Measurements from ENCODE around the gene PZP. TPM values are rescaled to one million over a fixed set of nuclear protein-coding genes. Genes with fewer than 3 reads are reported as not detected.

The PZP gene
- total and polyA plus RNA-seq, 10 of the 15 experiments (the other 5 are each of a cell fraction or from before 2014, with no cell fraction given), result not detected

- no peak for FAIRE-seq
- Histone ChIP-seq H2AFZ (ENCODE audit: control insufficient read depth, low read depth, low read length) (no peak overlapping the region), H3K27me3 (replicated peaks in 1 of 2; ENCODE audit: control insufficient read depth in 2 of 2, insufficient read depth in 2 of 2, low read length in 1 of 2) (peaks cover 0 to 2% of the 10 kb centered on the region in 2 experiments; a peak in 1 of 4 replicates), H3K27ac (ENCODE audit: control insufficient read depth, insufficient read depth) (no peak overlapping the region), H3K4me3 (no peak overlapping the region), H3K36me3 (ENCODE audit: control insufficient read depth in 2 of 2, insufficient read depth in 2 of 2, low read length in 1 of 2) (no peaks in the 10 kb centered on the region), H3K4me2 (ENCODE audit: control insufficient read depth, insufficient read depth) (no peak overlapping the region), H3K79me2 (ENCODE audit: control insufficient read depth, insufficient read depth, low read length) (no peaks in the 10 kb centered on the region), H3K4me1 (ENCODE audit: control insufficient read depth, insufficient read depth, low read length) (no peaks in the 10 kb centered on the region), H3K9me3 (replicated peaks; ENCODE audit: control insufficient read depth, insufficient read depth, low read length) (no peaks in the 10 kb centered on the region), H3K9ac (ENCODE audit: control insufficient read depth, insufficient read depth, low read length) (no peak overlapping the region), H4K20me1 (ENCODE audit: control insufficient read depth, insufficient read depth) (no peaks in the 10 kb centered on the region)
- ATAC-seq, result no peak
- BruUV-seq (replicated peaks), result no TSS peak
- DNase-seq (ENCODE audit: low read depth, low spot score), result no peak
- intact Hi-C loops (cut with micrococcal nuclease; ENCODE audit: unreplicated experiment), result no loop called here
- TF ChIP-seq SMAD5 (IDR thresholded peaks at IDR 0.05; ENCODE audit: low read depth) (no peak), HDAC2 (IDR thresholded peaks at IDR 0.05) (no peak), BMI1 (IDR thresholded peaks at IDR 0.05; ENCODE audit: borderline replicate concordance) (no peak), FOXM1 (IDR thresholded peaks at IDR 0.05; ENCODE audit: low read depth, low read length) (no peak), IKZF1 (conservative IDR thresholded peaks at IDR 0.05) (no peak), POLR2AphosphoS5 (IDR thresholded peaks at IDR 0.05; ENCODE audit: low read length) (no peak), ZNF687 (IDR thresholded peaks at IDR 0.05) (no peak), RB1 (IDR thresholded peaks at IDR 0.05; ENCODE audit: borderline replicate concordance) (no peak), MTA2 (IDR thresholded peaks at IDR 0.05; ENCODE audit: low read depth) (no peak), PKNOX1 (IDR thresholded peaks at IDR 0.05) (no peak), EZH2 (IDR thresholded peaks at IDR 0.05; ENCODE audit: borderline replicate concordance, control insufficient read depth, low read depth, low read length) (no peak), FOXK2 (IDR thresholded peaks at IDR 0.05) (no peak), MYC (IDR thresholded peaks at IDR 0.05; ENCODE audit: insufficient read depth, insufficient read length, insufficient replicate concordance, low read length, severe bottlenecking) (no peak), EP300 (IDR thresholded peaks at IDR 0.05; ENCODE audit: borderline replicate concordance in 1 of 2, control insufficient read depth in 1 of 2, low read depth in 2 of 2, low read length in 2 of 2) (no peak)
- 85% methylated on average over 3 of the region's 3 CpGs for WGBS (ENCODE audit: insufficient coverage, insufficient replicate concordance, low lambda C conversion rate, missing lambda C conversion rate)
- ChIA-PET CTCF (interaction anchor here (0.7 to 0.9 kb wide), 2 partner anchors 10 to 31 kb away, joined by 3 read pairs; no protein-coding TSS in a partner anchor), RAD21 (ENCODE audit: unreplicated experiment) (no interaction called here), SMC1A (ENCODE audit: uncharacterized antibody, unreplicated experiment) (no interaction called here), POLR2A (no interaction called here)
- in situ Hi-C loops (cut with MboI), result no loop called here
Measured at GRCh38 chr12:9179781-9180180, 28.4 kb downstream of the PZP start.
